Astrocyte (in vitro differentiated cells and primary cell): ENCODE data around the gene TACSTD2. TPM values are rescaled to one million over a fixed set of nuclear protein-coding genes. Genes with fewer than 3 reads are reported as not detected.

ENCODE experiments used
- DNase-seq: peaks from one replicate; pipeline ENCODE4 v3.0.0-alpha.2; 2010; ENCODE audit warnings: low read depth
- FAIRE-seq: peaks from 2 replicates; lab custom pipeline; 2011; peaks lifted over from hg19 to GRCh38; lab: Jason Lieb, UNC
- H2AFZ ChIP-seq: 2 replicates; pipeline ENCODE4 v1.6.0; 2012; ENCODE audit warnings: low read depth, low read length, inconsistent platforms
- H3K27ac ChIP-seq: 2 replicates; pipeline ENCODE4 v1.5.1; 2011; ENCODE audit warnings: low read depth, low read length, inconsistent platforms
- H3K27me3 ChIP-seq: 2 replicates; pipeline ENCODE4 v1.6.0; 2011; ENCODE audit warnings: low read length, inconsistent platforms; ENCODE audit not compliant: insufficient read depth
- H3K36me3 ChIP-seq: 2 replicates; pipeline ENCODE4 v1.5.1; 2011; ENCODE audit warnings: low read length, inconsistent platforms; ENCODE audit not compliant: insufficient read depth
- H3K4me1 ChIP-seq: 2 replicates; pipeline ENCODE4 v1.5.1; 2011; ENCODE audit warnings: low read length, inconsistent platforms; ENCODE audit not compliant: insufficient read depth
- H3K4me2 ChIP-seq: 2 replicates; pipeline ENCODE4 v1.6.0; 2012; ENCODE audit warnings: low read length, inconsistent platforms
- H3K4me3 ChIP-seq: 2 replicates; pipeline ENCODE4 v1.5.1; 2011; ENCODE audit warnings: low read depth, mild to moderate bottlenecking, low read length, inconsistent platforms; ENCODE audit not compliant: insufficient read depth
- H3K79me2 ChIP-seq: 2 replicates; pipeline ENCODE4 v1.6.0; 2012; ENCODE audit warnings: mild to moderate bottlenecking, low read length, inconsistent platforms; ENCODE audit not compliant: insufficient read depth
- H3K9ac ChIP-seq: 2 replicates; pipeline ENCODE4 v1.6.0; 2012; ENCODE audit warnings: mild to moderate bottlenecking, low read length, inconsistent platforms
- H3K9me3 ChIP-seq: 2 replicates; pipeline ENCODE4 v1.5.1; 2012; ENCODE audit warnings: low read depth, mild to moderate bottlenecking, low read length, inconsistent platforms; ENCODE audit not compliant: insufficient read depth
- H4K20me1 ChIP-seq: 2 replicates; pipeline ENCODE4 v1.6.0; 2012; ENCODE audit warnings: low read length, inconsistent platforms; ENCODE audit not compliant: insufficient read depth
- H3K27ac Mint-ChIP-seq: one replicate; pipeline ENCODE4 v1.8.0; 2021; ENCODE audit warnings: mild to moderate bottlenecking, mixed read lengths; ENCODE audit not compliant: unreplicated experiment
- H3K27me3 Mint-ChIP-seq: one replicate; pipeline ENCODE4 v1.8.0; 2021; ENCODE audit warnings: low read depth, mixed read lengths; ENCODE audit not compliant: unreplicated experiment
- H3K36me3 Mint-ChIP-seq: one replicate; pipeline ENCODE4 v1.8.0; 2021; ENCODE audit warnings: low read depth, mixed read lengths; ENCODE audit not compliant: unreplicated experiment
- H3K4me1 Mint-ChIP-seq: one replicate; pipeline ENCODE4 v1.8.0; 2021; ENCODE audit warnings: low read depth, mixed read lengths; ENCODE audit not compliant: unreplicated experiment
- H3K4me3 Mint-ChIP-seq: one replicate; pipeline ENCODE4 v1.8.0; 2021; ENCODE audit warnings: mild to moderate bottlenecking, moderate library complexity, mixed read lengths; ENCODE audit not compliant: unreplicated experiment
- H3K9me3 Mint-ChIP-seq: one replicate; pipeline ENCODE4 v1.8.0; 2021; ENCODE audit warnings: mild to moderate bottlenecking, mixed read lengths; ENCODE audit not compliant: unreplicated experiment
- CTCF ChIP-seq: IDR thresholded peaks from 2 replicates; pipeline ENCODE4 v1.5.1; 2011; ENCODE audit warnings: low read depth, mild to moderate bottlenecking, inconsistent platforms, low read length, moderate library complexity; ENCODE audit not compliant: insufficient read depth
- EZH2 ChIP-seq: IDR thresholded peaks from 2 replicates; pipeline ENCODE4 v1.6.1; 2012; ENCODE audit warnings: mild to moderate bottlenecking, low read length, inconsistent platforms; ENCODE audit not compliant: insufficient read depth
- total RNA-seq: library from RNA; stranded (reverse); gene quantifications from 2 replicates; pipeline ENCODE4 v1.2.1, GENCODE V29; 2021

Gene TACSTD2
- total RNA-seq, 1 donor from 2014 or later = 3.0 TPM

GRCh38 chr1:58611861-58612385 is 34.9 kb upstream of the TACSTD2 start:
- H2AFZ ChIP-seq = no peak overlapping the region
- H4K20me1 ChIP-seq = no peaks in the 10 kb centered on the region
- no peak overlapping the region for H3K4me3 Mint-ChIP-seq
- no peak overlapping the region for H3K27ac Mint-ChIP-seq
- no peak for TF ChIP-seq CTCF
- TF ChIP-seq EZH2 = no peak
- H3K27me3 Mint-ChIP-seq = peaks cover under 1% of the 10 kb centered on the region
- H3K36me3 ChIP-seq = no peaks in the 10 kb centered on the region
- H3K4me3 ChIP-seq = no peak overlapping the region
- no peaks in the 10 kb centered on the region for H3K9me3 Mint-ChIP-seq
- no peaks in the 10 kb centered on the region for H3K4me1 ChIP-seq
- H3K79me2 ChIP-seq = no peaks in the 10 kb centered on the region
- DNase-seq (peak; percentile 38), FAIRE-seq (no peak)
- no peak overlapping the region for H3K9ac ChIP-seq
- H3K27me3 ChIP-seq = no peaks in the 10 kb centered on the region
- H3K4me2 ChIP-seq = no peak overlapping the region
- no peak overlapping the region for H3K27ac ChIP-seq
- no peaks in the 10 kb centered on the region for H3K36me3 Mint-ChIP-seq
- H3K9me3 ChIP-seq = peaks cover 3% of the 10 kb centered on the region
- H3K4me1 Mint-ChIP-seq = peaks cover 4% of the 10 kb centered on the region

- Histone ChIP-seq H3K4me3 (no peak overlapping the region), H3K79me2 (no peaks in the 10 kb centered on the region)
- no peak for FAIRE-seq
Measured at GRCh38 chr1:58608945-58609344, 31.9 kb upstream of the TACSTD2 start.

More at GRCh38 chr1:58608945-58609344, 31.9 kb upstream of the TACSTD2 start:
- no peak for TF ChIP-seq CTCF
- TF ChIP-seq EZH2 = no peak
- Histone ChIP-seq H3K9ac (no peak overlapping the region), H3K4me1 (no peaks in the 10 kb centered on the region), H3K4me2 (no peak overlapping the region), H3K9me3 (peaks cover 3% of the 10 kb centered on the region), H3K36me3 (no peaks in the 10 kb centered on the region), H3K27ac (no peak overlapping the region), H4K20me1 (no peaks in the 10 kb centered on the region), H3K27me3 (no peaks in the 10 kb centered on the region), H2AFZ (no peak overlapping the region)
- Mint-ChIP-seq H3K4me3 (no peak overlapping the region), H3K4me1 (peaks cover 4% of the 10 kb centered on the region), H3K36me3 (no peaks in the 10 kb centered on the region), H3K27ac (no peak overlapping the region), H3K9me3 (peaks cover 6% of the 10 kb centered on the region), H3K27me3 (no peaks in the 10 kb centered on the region)
- DNase-seq = no peak
